Measurements from ENCODE around the gene SUPT7L.

Gene SUPT7L

DNA sequence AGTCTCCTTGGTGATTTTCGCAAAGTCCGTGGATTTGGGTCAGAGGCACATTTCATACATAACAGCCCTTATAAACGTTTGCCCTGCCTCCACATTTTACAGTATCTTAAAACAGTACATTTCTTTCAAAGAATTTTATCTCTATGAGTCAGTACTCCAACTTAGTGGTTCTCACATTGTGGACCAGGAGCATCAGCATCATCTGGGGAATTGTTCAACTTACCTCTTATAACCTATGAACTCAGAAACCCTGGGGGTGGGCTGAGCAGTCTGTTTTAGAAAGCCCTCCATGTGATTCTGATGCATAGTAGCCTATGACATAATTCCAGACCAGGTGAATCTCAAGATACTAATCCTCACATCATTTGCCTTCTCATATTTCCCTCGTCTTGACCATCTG is 12.4 kb downstream of the SUPT7L start:
- Histone ChIP-seq H3K4me1 (ENCODE audit: control insufficient read depth, insufficient read depth, low read length) (no peaks in the 10 kb centered on the region), H3K27ac (ENCODE audit: extremely low read depth, low read depth, low read length) (no peak overlapping the region), H3K4me3 (ENCODE audit: low read depth, low read length) (no peak overlapping the region), H3K36me3 (ENCODE audit: control insufficient read depth in 2 of 2, insufficient read depth in 1 of 2, low read length in 2 of 2) (peaks cover 74 to 92% of the 10 kb centered on the region in 2 experiments), H3K9me3 (ENCODE audit: control insufficient read depth, insufficient read depth, low read depth, low read length) (no peaks in the 10 kb centered on the region)
- ChIA-PET CTCF (interaction anchor here (0.7 to 1.1 kb wide), 3 partner anchors 18 to 32 kb away, joined by 3 to 4 read pairs (median 3); no protein-coding TSS in a partner anchor), POLR2A (interaction anchor here (1.2 kb wide), 1 partner anchor 12 kb away, joined by 3 read pairs; the partner anchor contains the start of genes SLC4A1AP and SUPT7L)
- TF ChIP-seq ZNF140 (tag by site-specific recombination; IDR thresholded peaks at IDR 0.05), result no peak

DNA sequence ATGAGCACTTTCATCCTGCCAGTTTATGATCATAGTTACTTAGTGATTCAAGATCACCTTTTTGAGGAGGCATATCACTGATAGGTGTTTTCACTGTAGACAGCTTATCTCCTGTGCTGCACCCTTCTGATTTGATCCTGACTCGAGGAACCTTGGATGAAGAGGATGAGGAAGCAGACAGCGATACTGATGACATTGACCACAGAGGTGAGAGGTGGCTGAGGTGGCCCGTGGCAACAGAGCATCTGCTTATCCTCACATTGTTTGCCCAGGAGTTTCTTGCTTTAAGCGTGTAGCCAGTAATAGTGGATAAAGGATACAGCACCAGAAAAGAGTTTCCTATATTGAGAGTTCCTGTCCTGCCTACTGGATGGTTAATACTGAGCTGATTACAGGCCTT is 15.7 kb downstream of the SUPT7L start:
- Histone ChIP-seq H3K4me1 (ENCODE audit: control insufficient read depth, insufficient read depth, low read length) (no peaks in the 10 kb centered on the region), H3K4me3 (ENCODE audit: low read depth, low read length) (no peak overlapping the region), H3K36me3 (ENCODE audit: control insufficient read depth in 2 of 2, insufficient read depth in 1 of 2, low read length in 2 of 2) (peaks cover 68 to 79% of the 10 kb centered on the region in 2 experiments), H3K27ac (ENCODE audit: extremely low read depth, low read depth, low read length) (no peak overlapping the region), H3K9me3 (ENCODE audit: control insufficient read depth, insufficient read depth, low read depth, low read length) (no peaks in the 10 kb centered on the region)
- ChIA-PET POLR2A (no interaction called here), CTCF (interaction anchor here (0.6 to 3.3 kb wide), 2 partner anchors 36 to 43 kb away, joined by 3 to 16 read pairs; no protein-coding TSS in a partner anchor)
- TF ChIP-seq, protein P1, sequence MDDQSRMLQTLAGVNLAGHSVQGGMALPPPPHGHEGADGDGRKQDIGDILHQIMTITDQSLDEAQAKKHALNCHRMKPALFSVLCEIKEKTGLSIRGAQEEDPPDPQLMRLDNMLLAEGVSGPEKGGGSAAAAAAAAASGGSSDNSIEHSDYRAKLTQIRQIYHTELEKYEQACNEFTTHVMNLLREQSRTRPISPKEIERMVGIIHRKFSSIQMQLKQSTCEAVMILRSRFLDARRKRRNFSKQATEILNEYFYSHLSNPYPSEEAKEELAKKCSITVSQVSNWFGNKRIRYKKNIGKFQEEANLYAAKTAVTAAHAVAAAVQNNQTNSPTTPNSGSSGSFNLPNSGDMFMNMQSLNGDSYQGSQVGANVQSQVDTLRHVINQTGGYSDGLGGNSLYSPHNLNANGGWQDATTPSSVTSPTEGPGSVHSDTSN (CRISPR knock-in tag; IDR thresholded peaks at IDR 0.05), result no peak
- TF ChIP-seq ZNF138 (tag by site-specific recombination; IDR thresholded peaks at IDR 0.05; ENCODE audit: borderline replicate concordance) (no peak), ZNF530 (tag by site-specific recombination; IDR thresholded peaks at IDR 0.05; ENCODE audit: low read depth) (no peak), ZNF548 (tag by site-specific recombination; IDR thresholded peaks at IDR 0.05) (no peak), ZNF133 (tag by site-specific recombination; IDR thresholded peaks at IDR 0.05) (no peak), SCRT2 (tag by site-specific recombination; IDR thresholded peaks at IDR 0.05) (no peak), ZNF266 (tag by site-specific recombination; IDR thresholded peaks at IDR 0.05; ENCODE audit: low read depth) (no peak), ZNF747 (tag by site-specific recombination; IDR thresholded peaks at IDR 0.05) (no peak), ZNF701 (tag by site-specific recombination; IDR thresholded peaks at IDR 0.05) (no peak), ZNF621 (tag by site-specific recombination; IDR thresholded peaks at IDR 0.05) (no peak), GLIS1 (tag by site-specific recombination; IDR thresholded peaks at IDR 0.05) (no peak)
- TF ChIP-seq, protein P2, sequence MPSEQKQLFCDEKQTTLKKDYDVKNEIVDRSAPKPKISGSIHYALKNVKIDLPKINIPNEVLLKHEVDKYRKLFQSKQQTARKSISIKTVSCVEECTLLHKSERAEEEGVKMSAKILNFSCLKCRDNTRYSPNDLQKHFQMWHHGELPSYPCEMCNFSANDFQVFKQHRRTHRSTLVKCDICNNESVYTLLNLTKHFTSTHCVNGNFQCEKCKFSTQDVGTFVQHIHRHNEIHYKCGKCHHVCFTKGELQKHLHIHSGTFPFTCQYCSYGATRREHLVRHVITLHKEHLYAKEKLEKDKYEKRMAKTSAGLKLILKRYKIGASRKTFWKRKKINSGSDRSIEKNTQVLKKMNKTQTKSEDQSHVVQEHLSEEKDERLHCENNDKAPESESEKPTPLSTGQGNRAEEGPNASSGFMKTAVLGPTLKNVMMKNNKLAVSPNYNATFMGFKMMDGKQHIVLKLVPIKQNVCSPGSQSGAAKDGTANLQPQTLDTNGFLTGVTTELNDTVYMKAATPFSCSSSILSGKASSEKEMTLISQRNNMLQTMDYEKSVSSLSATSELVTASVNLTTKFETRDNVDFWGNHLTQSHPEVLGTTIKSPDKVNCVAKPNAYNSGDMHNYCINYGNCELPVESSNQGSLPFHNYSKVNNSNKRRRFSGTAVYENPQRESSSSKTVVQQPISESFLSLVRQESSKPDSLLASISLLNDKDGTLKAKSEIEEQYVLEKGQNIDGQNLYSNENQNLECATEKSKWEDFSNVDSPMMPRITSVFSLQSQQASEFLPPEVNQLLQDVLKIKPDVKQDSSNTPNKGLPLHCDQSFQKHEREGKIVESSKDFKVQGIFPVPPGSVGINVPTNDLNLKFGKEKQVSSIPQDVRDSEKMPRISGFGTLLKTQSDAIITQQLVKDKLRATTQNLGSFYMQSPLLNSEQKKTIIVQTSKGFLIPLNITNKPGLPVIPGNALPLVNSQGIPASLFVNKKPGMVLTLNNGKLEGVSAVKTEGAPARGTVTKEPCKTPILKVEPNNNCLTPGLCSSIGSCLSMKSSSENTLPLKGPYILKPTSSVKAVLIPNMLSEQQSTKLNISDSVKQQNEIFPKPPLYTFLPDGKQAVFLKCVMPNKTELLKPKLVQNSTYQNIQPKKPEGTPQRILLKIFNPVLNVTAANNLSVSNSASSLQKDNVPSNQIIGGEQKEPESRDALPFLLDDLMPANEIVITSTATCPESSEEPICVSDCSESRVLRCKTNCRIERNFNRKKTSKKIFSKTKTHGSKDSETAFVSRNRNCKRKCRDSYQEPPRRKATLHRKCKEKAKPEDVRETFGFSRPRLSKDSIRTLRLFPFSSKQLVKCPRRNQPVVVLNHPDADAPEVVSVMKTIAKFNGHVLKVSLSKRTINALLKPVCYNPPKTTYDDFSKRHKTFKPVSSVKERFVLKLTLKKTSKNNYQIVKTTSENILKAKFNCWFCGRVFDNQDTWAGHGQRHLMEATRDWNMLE (tag by site-specific recombination; conservative IDR thresholded peaks at IDR 0.05; ENCODE audit: low read depth), result no peak
- TF ChIP-seq, protein P3, sequence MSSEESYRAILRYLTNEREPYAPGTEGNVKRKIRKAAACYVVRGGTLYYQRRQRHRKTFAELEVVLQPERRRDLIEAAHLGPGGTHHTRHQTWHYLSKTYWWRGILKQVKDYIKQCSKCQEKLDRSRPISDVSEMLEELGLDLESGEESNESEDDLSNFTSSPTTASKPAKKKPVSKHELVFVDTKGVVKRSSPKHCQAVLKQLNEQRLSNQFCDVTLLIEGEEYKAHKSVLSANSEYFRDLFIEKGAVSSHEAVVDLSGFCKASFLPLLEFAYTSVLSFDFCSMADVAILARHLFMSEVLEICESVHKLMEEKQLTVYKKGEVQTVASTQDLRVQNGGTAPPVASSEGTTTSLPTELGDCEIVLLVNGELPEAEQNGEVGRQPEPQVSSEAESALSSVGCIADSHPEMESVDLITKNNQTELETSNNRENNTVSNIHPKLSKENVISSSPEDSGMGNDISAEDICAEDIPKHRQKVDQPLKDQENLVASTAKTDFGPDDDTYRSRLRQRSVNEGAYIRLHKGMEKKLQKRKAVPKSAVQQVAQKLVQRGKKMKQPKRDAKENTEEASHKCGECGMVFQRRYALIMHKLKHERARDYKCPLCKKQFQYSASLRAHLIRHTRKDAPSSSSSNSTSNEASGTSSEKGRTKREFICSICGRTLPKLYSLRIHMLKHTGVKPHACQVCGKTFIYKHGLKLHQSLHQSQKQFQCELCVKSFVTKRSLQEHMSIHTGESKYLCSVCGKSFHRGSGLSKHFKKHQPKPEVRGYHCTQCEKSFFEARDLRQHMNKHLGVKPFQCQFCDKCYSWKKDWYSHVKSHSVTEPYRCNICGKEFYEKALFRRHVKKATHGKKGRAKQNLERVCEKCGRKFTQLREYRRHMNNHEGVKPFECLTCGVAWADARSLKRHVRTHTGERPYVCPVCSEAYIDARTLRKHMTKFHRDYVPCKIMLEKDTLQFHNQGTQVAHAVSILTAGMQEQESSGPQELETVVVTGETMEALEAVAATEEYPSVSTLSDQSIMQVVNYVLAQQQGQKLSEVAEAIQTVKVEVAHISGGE (tag by site-specific recombination; conservative IDR thresholded peaks at IDR 0.05; ENCODE audit: low read depth), result no peak
- TF ChIP-seq, protein P4, sequence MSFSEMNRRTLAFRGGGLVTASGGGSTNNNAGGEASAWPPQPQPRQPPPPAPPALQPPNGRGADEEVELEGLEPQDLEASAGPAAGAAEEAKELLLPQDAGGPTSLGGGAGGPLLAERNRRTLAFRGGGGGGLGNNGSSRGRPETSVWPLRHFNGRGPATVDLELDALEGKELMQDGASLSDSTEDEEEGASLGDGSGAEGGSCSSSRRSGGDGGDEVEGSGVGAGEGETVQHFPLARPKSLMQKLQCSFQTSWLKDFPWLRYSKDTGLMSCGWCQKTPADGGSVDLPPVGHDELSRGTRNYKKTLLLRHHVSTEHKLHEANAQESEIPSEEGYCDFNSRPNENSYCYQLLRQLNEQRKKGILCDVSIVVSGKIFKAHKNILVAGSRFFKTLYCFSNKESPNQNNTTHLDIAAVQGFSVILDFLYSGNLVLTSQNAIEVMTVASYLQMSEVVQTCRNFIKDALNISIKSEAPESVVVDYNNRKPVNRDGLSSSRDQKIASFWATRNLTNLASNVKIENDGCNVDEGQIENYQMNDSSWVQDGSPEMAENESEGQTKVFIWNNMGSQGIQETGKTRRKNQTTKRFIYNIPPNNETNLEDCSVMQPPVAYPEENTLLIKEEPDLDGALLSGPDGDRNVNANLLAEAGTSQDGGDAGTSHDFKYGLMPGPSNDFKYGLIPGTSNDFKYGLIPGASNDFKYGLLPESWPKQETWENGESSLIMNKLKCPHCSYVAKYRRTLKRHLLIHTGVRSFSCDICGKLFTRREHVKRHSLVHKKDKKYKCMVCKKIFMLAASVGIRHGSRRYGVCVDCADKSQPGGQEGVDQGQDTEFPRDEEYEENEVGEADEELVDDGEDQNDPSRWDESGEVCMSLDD (tag by site-specific recombination; IDR thresholded peaks at IDR 0.05), result no peak
- TF ChIP-seq, protein P5, sequence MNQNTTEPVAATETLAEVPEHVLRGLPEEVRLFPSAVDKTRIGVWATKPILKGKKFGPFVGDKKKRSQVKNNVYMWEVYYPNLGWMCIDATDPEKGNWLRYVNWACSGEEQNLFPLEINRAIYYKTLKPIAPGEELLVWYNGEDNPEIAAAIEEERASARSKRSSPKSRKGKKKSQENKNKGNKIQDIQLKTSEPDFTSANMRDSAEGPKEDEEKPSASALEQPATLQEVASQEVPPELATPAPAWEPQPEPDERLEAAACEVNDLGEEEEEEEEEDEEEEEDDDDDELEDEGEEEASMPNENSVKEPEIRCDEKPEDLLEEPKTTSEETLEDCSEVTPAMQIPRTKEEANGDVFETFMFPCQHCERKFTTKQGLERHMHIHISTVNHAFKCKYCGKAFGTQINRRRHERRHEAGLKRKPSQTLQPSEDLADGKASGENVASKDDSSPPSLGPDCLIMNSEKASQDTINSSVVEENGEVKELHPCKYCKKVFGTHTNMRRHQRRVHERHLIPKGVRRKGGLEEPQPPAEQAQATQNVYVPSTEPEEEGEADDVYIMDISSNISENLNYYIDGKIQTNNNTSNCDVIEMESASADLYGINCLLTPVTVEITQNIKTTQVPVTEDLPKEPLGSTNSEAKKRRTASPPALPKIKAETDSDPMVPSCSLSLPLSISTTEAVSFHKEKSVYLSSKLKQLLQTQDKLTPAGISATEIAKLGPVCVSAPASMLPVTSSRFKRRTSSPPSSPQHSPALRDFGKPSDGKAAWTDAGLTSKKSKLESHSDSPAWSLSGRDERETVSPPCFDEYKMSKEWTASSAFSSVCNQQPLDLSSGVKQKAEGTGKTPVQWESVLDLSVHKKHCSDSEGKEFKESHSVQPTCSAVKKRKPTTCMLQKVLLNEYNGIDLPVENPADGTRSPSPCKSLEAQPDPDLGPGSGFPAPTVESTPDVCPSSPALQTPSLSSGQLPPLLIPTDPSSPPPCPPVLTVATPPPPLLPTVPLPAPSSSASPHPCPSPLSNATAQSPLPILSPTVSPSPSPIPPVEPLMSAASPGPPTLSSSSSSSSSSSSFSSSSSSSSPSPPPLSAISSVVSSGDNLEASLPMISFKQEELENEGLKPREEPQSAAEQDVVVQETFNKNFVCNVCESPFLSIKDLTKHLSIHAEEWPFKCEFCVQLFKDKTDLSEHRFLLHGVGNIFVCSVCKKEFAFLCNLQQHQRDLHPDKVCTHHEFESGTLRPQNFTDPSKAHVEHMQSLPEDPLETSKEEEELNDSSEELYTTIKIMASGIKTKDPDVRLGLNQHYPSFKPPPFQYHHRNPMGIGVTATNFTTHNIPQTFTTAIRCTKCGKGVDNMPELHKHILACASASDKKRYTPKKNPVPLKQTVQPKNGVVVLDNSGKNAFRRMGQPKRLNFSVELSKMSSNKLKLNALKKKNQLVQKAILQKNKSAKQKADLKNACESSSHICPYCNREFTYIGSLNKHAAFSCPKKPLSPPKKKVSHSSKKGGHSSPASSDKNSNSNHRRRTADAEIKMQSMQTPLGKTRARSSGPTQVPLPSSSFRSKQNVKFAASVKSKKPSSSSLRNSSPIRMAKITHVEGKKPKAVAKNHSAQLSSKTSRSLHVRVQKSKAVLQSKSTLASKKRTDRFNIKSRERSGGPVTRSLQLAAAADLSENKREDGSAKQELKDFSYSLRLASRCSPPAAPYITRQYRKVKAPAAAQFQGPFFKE (tag by site-specific recombination; IDR thresholded peaks at IDR 0.05; ENCODE audit: borderline replicate concordance), result no peak

All from HEK293 (cell line).